ENCODE measurements around the gene ZFAND2A. TPM values are rescaled to one million over a fixed set of nuclear protein-coding genes. Genes with fewer than 3 reads are reported as not detected.
A peak's percentile ranks its signal among the peaks of the same experiment; 100 is the strongest.

The ZFAND2A gene
- total and polyA plus RNA-seq, 7 experiments from 2014 or later: 21.2 to 74.5 (median 43.2) TPM

GRCh38 chr7:1189986-1190772 is 30.2 kb upstream of the ZFAND2A start:
- H3K27ac Mint-ChIP-seq: peak overlapping the region in 1 of 9 donors; percentile 48
- peak overlapping the region in 1 of 10 donors; percentile 4 for H3K4me3 Mint-ChIP-seq
- Histone ChIP-seq H3K4me3 (ENCODE audit: low read length) (no peak overlapping the region), H3K27me3 (ENCODE audit: control insufficient read depth in 2 of 2, insufficient read depth in 2 of 2, low read length in 2 of 2) (no peaks in the 10 kb centered on the region), H3K9me3 (ENCODE audit: control insufficient read depth in 2 of 3, low read length in 3 of 3) (no peaks in the 10 kb centered on the region), H3K4me1 (ENCODE audit: control insufficient read depth in 2 of 2, insufficient read depth in 2 of 2, low read length in 2 of 2) (peaks cover 0 to 5% of the 10 kb centered on the region in 2 donors), H3K36me3 (ENCODE audit: control insufficient read depth in 2 of 3, insufficient read depth in 3 of 3, low read length in 3 of 3) (no peaks in the 10 kb centered on the region), H3K27ac (ENCODE audit: low read depth, low read length) (no peak overlapping the region)
- peaks cover 0 to 20% (median 0%) of the 10 kb centered on the region in 5 donors for H3K36me3 Mint-ChIP-seq
- ATAC-seq: no peak
- peaks cover 0 to 13% (median 0%) of the 10 kb centered on the region in 11 donors for H3K9me3 Mint-ChIP-seq
- H3K27me3 Mint-ChIP-seq: peaks cover 0 to 59% (median 24%) of the 10 kb centered on the region in 5 donors
- ChIA-PET POLR2A (no interaction called here), CTCF (interaction anchor here (0.7 kb wide), 1 partner anchor 20 kb away, joined by 4 read pairs; no protein-coding TSS in a partner anchor)
- intact Hi-C loops (cut with micrococcal nuclease): loop anchor here (5.0 kb wide), 1 partner anchor 222 kb away; no protein-coding TSS in a partner anchor
- H3K4me1 Mint-ChIP-seq: peaks cover 5 to 24% (median 10%) of the 10 kb centered on the region in 7 donors
- no peak for DNase-seq

DNA sequence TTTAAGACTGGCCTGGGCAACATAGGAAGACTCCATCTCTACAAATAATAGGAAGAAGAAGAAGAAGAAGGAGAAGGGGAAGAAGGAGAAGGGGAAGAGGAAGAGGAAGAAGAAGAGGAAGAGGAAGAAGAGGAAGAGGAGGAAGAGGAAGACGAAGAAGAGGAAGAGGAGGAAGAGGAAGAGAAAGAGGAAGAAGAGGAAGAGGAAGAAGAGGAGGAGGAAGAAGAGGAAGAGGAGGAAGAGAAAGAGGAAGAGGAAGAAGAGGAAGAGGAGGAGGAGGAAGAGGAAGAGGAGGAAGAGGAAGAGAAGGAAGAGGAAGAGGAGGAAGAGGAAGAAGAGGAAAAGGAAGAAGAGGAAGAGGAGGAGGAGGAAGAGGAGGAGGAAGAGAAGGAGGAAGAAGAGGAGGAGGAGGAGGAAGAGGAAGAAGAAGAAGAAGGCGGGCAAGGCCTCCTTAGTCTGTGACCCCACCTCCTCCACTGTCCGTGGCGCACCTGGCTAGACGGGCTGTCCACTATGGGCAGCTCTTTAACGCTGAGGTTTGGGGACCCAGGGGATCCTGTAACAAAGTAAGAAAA is 28.8 kb upstream of the ZFAND2A start:
- Mint-ChIP-seq H3K27me3 (peaks cover 0 to 58% (median 24%) of the 10 kb centered on the region in 5 donors), H3K36me3 (peaks cover 0 to 20% (median 0%) of the 10 kb centered on the region in 5 donors), H3K4me3 (no peak overlapping the region), H3K4me1 (peaks cover 5 to 23% (median 10%) of the 10 kb centered on the region in 7 donors), H3K9me3 (peaks cover 0 to 13% (median 0%) of the 10 kb centered on the region in 11 donors), H3K27ac (peak overlapping the region in 1 of 9 donors; percentile 42)
- ATAC-seq (no peak), DNase-seq (no peak)
- Histone ChIP-seq H3K4me1 (ENCODE audit: control insufficient read depth in 2 of 2, insufficient read depth in 2 of 2, low read length in 2 of 2) (peaks cover 0 to 5% of the 10 kb centered on the region in 2 donors), H3K4me3 (ENCODE audit: low read length) (no peak overlapping the region), H3K27ac (ENCODE audit: low read depth, low read length) (no peak overlapping the region), H3K36me3 (ENCODE audit: control insufficient read depth in 2 of 3, insufficient read depth in 3 of 3, low read length in 3 of 3) (no peaks in the 10 kb centered on the region), H3K9me3 (ENCODE audit: control insufficient read depth in 2 of 3, low read length in 3 of 3) (no peaks in the 10 kb centered on the region), H3K27me3 (ENCODE audit: control insufficient read depth in 2 of 2, insufficient read depth in 2 of 2, low read length in 2 of 2) (no peaks in the 10 kb centered on the region)
- POLR2A ChIA-PET: interaction anchor here (1.0 kb wide), 1 partner anchor 12 kb away, joined by 3 read pairs; no protein-coding TSS in a partner anchor
- intact Hi-C loops (cut with micrococcal nuclease): no loop called here
- CTCF ChIA-PET: no interaction called here

DNA sequence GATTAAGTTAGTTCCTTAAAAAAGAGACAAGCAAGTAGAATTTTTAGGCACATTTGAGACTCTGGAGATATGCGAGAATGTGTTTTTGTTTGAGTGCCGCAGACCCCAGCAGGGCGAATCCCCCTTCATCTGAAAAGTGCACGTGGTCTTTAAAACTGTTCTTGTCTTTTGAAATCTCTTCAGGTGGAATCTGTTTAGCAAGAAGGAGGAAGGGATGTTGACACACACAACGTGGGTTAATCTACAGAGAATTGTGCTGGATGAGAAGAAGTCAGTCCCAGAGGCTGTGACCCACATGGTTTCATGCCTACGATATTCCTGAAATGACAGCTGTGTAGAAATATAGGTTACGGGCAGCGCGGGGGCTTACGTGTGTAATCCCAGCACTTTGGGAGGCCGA is 27.1 kb upstream of the ZFAND2A start:
- H3K4me3 ChIP-seq (ENCODE audit: low read length): no peak overlapping the region
- H3K4me1 Mint-ChIP-seq: peaks cover 2 to 22% (median 10%) of the 10 kb centered on the region in 7 donors
- H3K27me3 ChIP-seq (ENCODE audit: control insufficient read depth in 2 of 2, insufficient read depth in 2 of 2, low read length in 2 of 2): no peaks in the 10 kb centered on the region
- ChIA-PET CTCF (no interaction called here), POLR2A (no interaction called here)
- no peak overlapping the region for H3K4me3 Mint-ChIP-seq
- no peak overlapping the region for H3K27ac Mint-ChIP-seq
- no peak for DNase-seq
- H3K9me3 Mint-ChIP-seq: peaks cover 0 to 11% (median 0%) of the 10 kb centered on the region in 11 donors
- no peak for ATAC-seq
- H3K36me3 Mint-ChIP-seq: peaks cover 0 to 17% (median 0%) of the 10 kb centered on the region in 5 donors
- no peak overlapping the region for H3K27ac ChIP-seq (ENCODE audit: low read depth, low read length)
- intact Hi-C loops (cut with micrococcal nuclease): no loop called here
- peaks cover 0 to 2% of the 10 kb centered on the region in 2 donors for H3K4me1 ChIP-seq (ENCODE audit: control insufficient read depth in 2 of 2, insufficient read depth in 2 of 2, low read length in 2 of 2)
- no peaks in the 10 kb centered on the region for H3K36me3 ChIP-seq (ENCODE audit: control insufficient read depth in 2 of 3, insufficient read depth in 3 of 3, low read length in 3 of 3)
- H3K9me3 ChIP-seq (ENCODE audit: control insufficient read depth in 2 of 3, low read length in 3 of 3): no peaks in the 10 kb centered on the region
- H3K27me3 Mint-ChIP-seq: peaks cover 0 to 54% (median 18%) of the 10 kb centered on the region in 5 donors

GRCh38 chr7:1181640-1182039 is 21.6 kb upstream of the ZFAND2A start:
- Histone ChIP-seq H3K9me3 (ENCODE audit: control insufficient read depth in 2 of 3, low read length in 3 of 3) (no peaks in the 10 kb centered on the region), H3K27me3 (ENCODE audit: control insufficient read depth in 2 of 2, insufficient read depth in 2 of 2, low read length in 2 of 2) (no peaks in the 10 kb centered on the region), H3K36me3 (ENCODE audit: control insufficient read depth in 2 of 3, insufficient read depth in 3 of 3, low read length in 3 of 3) (no peaks in the 10 kb centered on the region), H3K4me1 (ENCODE audit: control insufficient read depth in 2 of 2, insufficient read depth in 2 of 2, low read length in 2 of 2) (peaks cover 1% of the 10 kb centered on the region in 2 donors), H3K4me3 (ENCODE audit: low read length) (no peak overlapping the region), H3K27ac (ENCODE audit: low read depth, low read length) (no peak overlapping the region)
- intact Hi-C loops (cut with micrococcal nuclease): no loop called here
- H3K36me3 Mint-ChIP-seq: no peaks in the 10 kb centered on the region
- ATAC-seq (no peak), DNase-seq (no peak)
- no peak overlapping the region for H3K27ac Mint-ChIP-seq
- H3K9me3 Mint-ChIP-seq: peaks cover 0 to 3% (median 0%) of the 10 kb centered on the region in 11 donors
- H3K4me3 Mint-ChIP-seq: no peak overlapping the region
- ChIA-PET POLR2A (no interaction called here), CTCF (no interaction called here)
- H3K27me3 Mint-ChIP-seq: peaks cover 18 to 36% (median 25%) of the 10 kb centered on the region in 5 donors
- peaks cover 5 to 12% (median 8%) of the 10 kb centered on the region in 7 donors for H3K4me1 Mint-ChIP-seq

- Histone ChIP-seq H3K36me3 (ENCODE audit: control insufficient read depth in 2 of 3, insufficient read depth in 3 of 3, low read length in 3 of 3) (no peaks in the 10 kb centered on the region), H3K4me1 (ENCODE audit: control insufficient read depth in 2 of 2, insufficient read depth in 2 of 2, low read length in 2 of 2) (peaks cover 6 to 7% of the 10 kb centered on the region in 2 donors), H3K27me3 (ENCODE audit: control insufficient read depth in 2 of 2, insufficient read depth in 2 of 2, low read length in 2 of 2) (no peaks in the 10 kb centered on the region), H3K27ac (ENCODE audit: low read depth, low read length) (no peak overlapping the region), H3K4me3 (ENCODE audit: low read length) (no peak overlapping the region), H3K9me3 (ENCODE audit: control insufficient read depth in 2 of 3, low read length in 3 of 3) (no peaks in the 10 kb centered on the region)
- Mint-ChIP-seq H3K36me3 (no peaks in the 10 kb centered on the region), H3K27me3 (peaks cover 18 to 30% (median 20%) of the 10 kb centered on the region in 5 donors), H3K9me3 (peaks cover 0 to 3% (median 0%) of the 10 kb centered on the region in 11 donors), H3K4me3 (no peak overlapping the region), H3K27ac (no peak overlapping the region), H3K4me1 (peaks cover 11 to 18% (median 11%) of the 10 kb centered on the region in 7 donors)
- DNase-seq (no peak), ATAC-seq (no peak)
- CTCF ChIA-PET: no interaction called here
- POLR2A ChIA-PET: no interaction called here
- intact Hi-C loops (cut with micrococcal nuclease): no loop called here
Observed at GRCh38 chr7:1181031-1181430, 21.0 kb upstream of the ZFAND2A start.

GRCh38 chr7:1176891-1177373 is 16.9 kb upstream of the ZFAND2A start:
- no peak overlapping the region for H3K4me3 ChIP-seq (ENCODE audit: low read length)
- H3K4me3 Mint-ChIP-seq: peak overlapping the region in 8 of 10 donors; percentile 23 to 78 (median 60)
- POLR2A ChIA-PET: interaction anchor here (0.7 kb wide), 1 partner anchor 12 kb away, joined by 3 read pairs; no protein-coding TSS in a partner anchor

More at GRCh38 chr7:1176891-1177373, 16.9 kb upstream of the ZFAND2A start:
- Mint-ChIP-seq H3K36me3 (no peaks in the 10 kb centered on the region), H3K27ac (peak overlapping the region in 3 of 9 donors; percentile 14 to 29 (median 25)), H3K27me3 (peaks cover 11 to 23% (median 18%) of the 10 kb centered on the region in 5 donors), H3K9me3 (peaks cover 0 to 3% (median 0%) of the 10 kb centered on the region in 11 donors), H3K4me1 (peaks cover 7 to 15% (median 11%) of the 10 kb centered on the region in 7 donors)
- CTCF ChIA-PET: interaction anchor here (1.0 to 4.5 kb wide), 6 partner anchors 8 to 202 kb away, joined by 3 to 20 read pairs (median 3); a partner anchor contains a TSS
- peak; percentile 49 to 87 (median 69) for DNase-seq
- ATAC-seq: peak; percentile 80
- Histone ChIP-seq H3K27me3 (ENCODE audit: control insufficient read depth in 2 of 2, insufficient read depth in 2 of 2, low read length in 2 of 2) (no peaks in the 10 kb centered on the region), H3K9me3 (ENCODE audit: control insufficient read depth in 2 of 3, low read length in 3 of 3) (no peaks in the 10 kb centered on the region), H3K36me3 (ENCODE audit: control insufficient read depth in 2 of 3, insufficient read depth in 3 of 3, low read length in 3 of 3) (no peaks in the 10 kb centered on the region), H3K4me1 (ENCODE audit: control insufficient read depth in 2 of 2, insufficient read depth in 2 of 2, low read length in 2 of 2) (peaks cover 6 to 10% of the 10 kb centered on the region in 2 donors), H3K27ac (ENCODE audit: low read depth, low read length) (no peak overlapping the region)
- intact Hi-C loops (cut with micrococcal nuclease): loop anchor here (1.0 to 10.0 kb wide), 9 partner anchors 39 to 398 kb away; partner anchors contain the start of genes COX19 (in 1 of the 2) and PSMG3 (in 1 of the 2)

All from naive thymus-derived CD4-positive, alpha-beta T cell (primary cell).